GM19025 (cell line): ENCODE results near the gene ATP4A.

ENCODE experiments used
- ATAC-seq: cut with Tn5 transposase; IDR thresholded peaks from one replicate; pipeline ENCODE4 v1.9.1; 2021; ENCODE audit warnings: mild to moderate bottlenecking, low read depth, moderate library complexity; ENCODE audit not compliant: unreplicated experiment

The ATP4A gene

DNA sequence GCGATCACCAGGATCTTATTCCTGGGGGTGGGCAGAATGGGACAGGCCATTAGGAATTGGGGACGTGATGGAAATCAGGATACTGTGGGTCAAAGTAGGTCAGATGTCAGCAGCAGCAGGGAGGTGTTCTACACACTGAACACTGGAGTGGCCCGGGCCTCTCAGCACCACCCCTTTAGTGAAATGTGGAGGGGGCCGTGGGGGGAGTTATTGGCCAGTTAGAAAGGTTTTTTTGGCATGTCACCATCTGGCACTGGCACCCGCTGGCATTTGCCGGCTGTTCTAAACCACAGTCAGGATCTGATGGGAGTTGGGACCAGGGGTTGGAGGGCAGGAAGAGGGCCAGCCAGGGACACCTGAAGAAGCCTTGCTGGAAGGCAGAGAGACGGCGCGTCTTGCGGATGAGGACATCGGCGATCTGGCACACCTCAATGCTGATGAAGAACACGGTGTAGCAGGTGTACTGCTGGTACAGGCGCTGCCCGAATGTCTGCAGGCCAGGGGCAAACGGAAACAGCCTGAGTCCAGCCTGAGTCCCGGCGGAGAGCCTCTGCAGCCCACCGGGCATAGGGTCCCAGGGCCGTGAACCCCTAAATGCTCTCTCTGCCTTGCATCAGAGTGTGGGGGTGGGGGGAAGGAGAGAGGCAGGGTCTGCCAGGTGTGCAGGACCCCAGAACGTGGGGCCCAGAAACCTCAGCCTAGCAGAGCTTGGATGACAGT lies 12.2 kb downstream of the ATP4A start:
- ATAC-seq, result no peak

- no peak for ATAC-seq
Observed at GRCh38 chr19:35549879-35550523, 13.5 kb downstream of the ATP4A start.

GRCh38 chr19:35549174-35549788 lies 14.2 kb downstream of the ATP4A start:
- no peak for ATAC-seq

GRCh38 chr19:35546532-35546931 lies 16.9 kb downstream of the ATP4A start:
- ATAC-seq, result no peak

- peak; percentile 39 for ATAC-seq
Observed at GRCh38 chr19:35545855-35546381, 17.5 kb downstream of the ATP4A start.

DNA sequence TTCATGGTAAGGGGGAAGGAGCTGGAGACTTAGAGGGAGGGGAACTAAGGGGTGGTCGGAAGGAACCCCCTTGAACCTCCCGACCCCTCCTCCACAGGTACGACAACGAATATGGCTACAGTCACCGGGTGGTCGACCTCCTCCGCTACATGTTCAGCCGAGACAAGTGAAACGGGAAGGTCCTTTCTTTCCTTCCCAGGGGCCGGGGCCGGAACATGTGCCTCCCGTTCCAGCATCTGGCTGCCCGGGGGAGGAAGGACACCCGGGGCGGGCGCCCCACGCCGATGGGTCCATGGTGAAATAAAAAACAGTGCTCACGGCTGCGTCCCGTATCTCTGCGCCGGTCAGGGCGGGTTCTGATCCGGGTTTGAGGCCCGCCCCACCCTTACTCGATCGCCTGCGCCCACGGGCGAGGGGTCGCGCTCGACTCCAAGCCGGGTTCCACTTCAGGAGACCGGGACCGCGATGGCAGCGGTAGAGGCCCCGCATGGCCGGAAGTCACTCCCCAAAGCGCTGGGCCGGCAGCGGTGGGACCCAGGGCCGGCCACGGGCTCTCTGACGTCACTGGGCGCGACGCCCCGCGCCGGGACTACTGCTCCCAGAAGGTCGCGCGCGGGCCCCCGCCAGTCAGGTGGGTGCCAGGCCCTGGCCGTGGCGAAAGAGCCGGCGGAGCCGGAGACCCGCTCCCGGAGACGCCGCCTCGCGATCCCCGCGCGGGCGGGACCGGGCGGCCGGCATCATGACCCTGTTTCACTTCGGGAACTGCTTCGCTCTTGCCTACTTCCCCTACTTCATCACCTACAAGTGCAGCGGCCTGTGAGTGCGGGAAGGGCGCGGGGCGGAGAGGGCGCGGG lies 18.2 kb downstream of the ATP4A start, which contains the start of gene TMEM147:
Gene TMEM147, plus strand, starts transcription at position 626 of the 854 bp plus-strand sequence. Its CDS starts 114 bp downstream, at position 740.
- peak; percentile 81 for ATAC-seq

- ATAC-seq, result no peak
Observed at GRCh38 chr19:35544110-35544802, 19.2 kb downstream of the ATP4A start.

- no peak for ATAC-seq
Observed at GRCh38 chr19:35543280-35544109, 20.0 kb downstream of the ATP4A start.

DNA sequence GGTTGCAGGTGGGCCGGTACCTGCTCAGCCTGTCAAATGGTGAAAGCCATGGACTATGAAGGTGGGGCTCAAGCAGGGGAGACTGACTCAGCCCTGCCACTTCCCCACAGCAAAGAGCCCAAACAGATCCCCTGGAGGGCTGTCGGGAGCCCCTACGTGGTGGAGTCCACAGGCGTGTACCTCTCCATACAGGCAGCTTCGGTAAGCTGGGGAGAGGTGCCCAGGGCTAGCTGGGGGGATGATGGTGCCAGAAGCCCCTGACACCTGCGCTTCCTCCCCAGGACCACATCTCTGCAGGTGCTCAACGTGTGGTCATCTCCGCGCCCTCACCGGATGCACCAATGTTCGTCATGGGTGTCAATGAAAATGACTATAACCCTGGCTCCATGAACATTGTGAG lies 21.2 kb downstream of the ATP4A start:
- ATAC-seq, result no peak

DNA sequence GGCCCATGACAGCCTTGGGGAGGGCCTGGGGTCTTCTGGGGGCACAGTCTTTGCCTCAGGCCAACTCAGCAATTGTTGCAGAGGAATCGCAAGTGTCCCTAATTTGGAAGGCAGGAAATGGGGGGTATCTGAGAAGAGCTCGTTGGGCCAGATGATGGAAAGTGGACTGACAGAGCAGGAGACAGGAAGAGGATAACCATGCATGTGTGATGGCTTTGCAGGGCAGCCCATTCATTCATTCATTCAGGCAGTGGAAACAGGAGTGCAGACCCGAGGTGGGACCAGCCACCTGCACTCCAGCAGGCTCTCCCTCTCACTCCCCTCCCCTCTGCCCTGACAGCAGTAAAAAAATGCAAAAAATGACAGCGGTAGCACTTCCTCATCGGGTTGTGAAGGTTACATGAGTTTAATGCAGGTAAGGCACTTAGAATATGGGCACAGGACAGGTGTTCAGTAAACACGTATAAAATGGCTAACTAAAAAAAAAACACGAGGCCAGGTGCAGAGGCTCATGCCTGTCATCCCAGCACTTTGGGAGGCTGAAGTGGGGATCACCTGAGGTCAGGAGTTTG lies 23.0 kb downstream of the ATP4A start:
- ATAC-seq, result no peak

DNA sequence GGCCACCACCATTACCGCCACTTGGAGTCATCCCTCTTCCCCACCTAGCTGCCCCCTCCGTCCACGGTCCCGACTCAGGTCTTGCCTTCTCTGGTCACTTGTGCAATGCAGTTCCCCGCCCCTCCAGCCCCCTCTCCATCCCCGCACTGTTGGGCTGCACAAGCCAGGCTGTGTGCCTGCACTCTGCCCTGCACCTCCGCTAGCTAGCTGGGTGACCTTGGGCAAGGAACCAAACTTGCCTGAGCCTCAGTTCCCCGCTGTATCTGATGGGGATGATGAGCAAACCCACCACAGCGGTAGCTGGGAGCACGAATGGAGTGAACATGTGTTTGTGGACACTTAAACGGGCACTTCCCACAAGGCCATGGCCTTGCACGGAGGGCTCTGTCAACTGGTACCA lies 23.6 kb downstream of the ATP4A start:
- no peak for ATAC-seq

GRCh38 chr19:35539314-35539713 lies 24.1 kb downstream of the ATP4A start:
- no peak for ATAC-seq

- no peak for ATAC-seq
Observed at GRCh38 chr19:35534803-35535480, 28.5 kb downstream of the ATP4A start.

DNA sequence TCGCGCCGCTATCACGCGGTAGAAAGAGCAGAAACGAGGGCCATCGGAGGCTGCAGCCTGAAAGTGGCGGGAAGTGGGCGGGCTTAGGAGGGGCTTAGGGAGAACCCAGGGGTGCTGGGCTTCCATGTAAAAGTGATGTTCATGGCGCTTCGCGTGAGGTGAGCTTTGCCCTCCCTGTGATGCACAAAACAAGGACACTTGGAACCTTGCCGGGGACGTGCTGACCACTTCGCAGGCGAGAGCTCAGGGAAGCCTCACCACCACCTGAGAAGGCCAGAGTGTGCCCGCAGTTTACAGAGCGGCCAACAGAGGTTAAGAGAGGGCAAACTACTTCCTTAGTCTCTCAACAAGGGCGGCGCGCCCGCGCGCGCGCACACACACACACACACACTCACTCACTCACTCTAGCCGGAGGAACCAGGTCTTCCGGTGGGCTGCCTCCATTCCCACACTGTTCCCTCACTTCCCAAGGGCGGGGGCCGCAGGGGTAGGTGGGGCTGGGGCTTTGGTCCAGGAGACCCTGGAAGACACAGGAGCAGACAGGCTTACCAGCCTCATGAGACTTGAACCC lies 29.6 kb downstream of the ATP4A start:
- ATAC-seq, result no peak

DNA sequence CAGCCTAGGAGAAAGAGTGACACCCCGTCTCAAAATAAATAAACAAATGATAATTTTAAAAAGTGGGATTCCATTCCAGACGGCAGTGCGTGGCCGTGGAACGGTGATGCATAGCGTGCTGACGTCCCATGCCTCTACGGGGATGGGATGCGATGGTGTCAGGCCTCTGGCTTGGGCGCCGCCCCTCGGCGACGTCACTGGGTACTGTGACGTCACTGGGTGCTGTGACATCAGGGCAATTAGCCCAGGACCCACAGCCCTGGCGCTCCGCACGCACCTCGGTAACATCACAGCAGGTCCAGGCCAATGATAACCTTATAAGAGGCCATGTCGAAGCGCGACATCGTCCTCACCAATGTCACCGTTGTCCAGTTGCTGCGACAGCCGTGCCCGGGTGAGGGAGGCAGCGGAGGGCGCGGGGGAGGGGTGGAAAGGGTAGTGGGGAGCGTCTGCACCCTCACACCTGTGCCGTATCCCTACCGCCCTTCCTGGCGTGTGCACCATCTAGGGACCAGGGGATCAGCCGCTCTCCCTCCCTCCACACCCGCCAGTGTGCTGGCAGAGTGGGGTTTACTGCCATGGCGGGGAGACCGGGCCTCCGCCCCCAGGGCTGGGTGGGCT lies 30.1 kb downstream of the ATP4A start, which contains the start of gene GAPDHS:
Gene GAPDHS, plus strand, starts transcription at position 256 of the 621 bp plus-strand sequence. Its CDS starts 72 bp downstream, at position 328.
- ATAC-seq, result no peak

GRCh38 chr19:35531291-35531690 lies 32.2 kb downstream of the ATP4A start:
- no peak for ATAC-seq
